Measurements from ENCODE around the gene KRTAP7-1.

DNA sequence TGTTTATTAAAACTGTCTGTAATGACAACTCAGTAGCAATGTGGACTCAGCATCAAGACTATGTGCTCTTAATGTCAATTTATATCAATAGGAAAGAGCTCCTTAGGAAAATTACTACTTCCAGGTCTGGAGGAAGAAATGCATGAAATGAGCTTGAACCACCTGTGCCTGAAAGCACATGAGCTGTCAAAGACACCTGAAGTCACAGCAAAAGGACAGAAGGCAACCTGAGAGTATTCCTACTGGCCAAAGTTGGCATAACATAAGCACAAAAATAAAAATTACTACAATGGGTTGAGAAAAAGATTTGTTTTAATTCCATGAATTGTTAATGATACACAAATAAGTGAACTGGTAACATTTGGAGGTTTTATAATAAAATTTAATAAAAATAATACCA, 13.4 kb upstream of the KRTAP7-1 start:
- TF ChIP-seq POLR2AphosphoS5 (IDR thresholded peaks at IDR 0.05) (no peak), POLR2A (IDR thresholded peaks at IDR 0.05; ENCODE audit: low read depth) (no peak)
- TF ChIP-seq, protein P1, sequence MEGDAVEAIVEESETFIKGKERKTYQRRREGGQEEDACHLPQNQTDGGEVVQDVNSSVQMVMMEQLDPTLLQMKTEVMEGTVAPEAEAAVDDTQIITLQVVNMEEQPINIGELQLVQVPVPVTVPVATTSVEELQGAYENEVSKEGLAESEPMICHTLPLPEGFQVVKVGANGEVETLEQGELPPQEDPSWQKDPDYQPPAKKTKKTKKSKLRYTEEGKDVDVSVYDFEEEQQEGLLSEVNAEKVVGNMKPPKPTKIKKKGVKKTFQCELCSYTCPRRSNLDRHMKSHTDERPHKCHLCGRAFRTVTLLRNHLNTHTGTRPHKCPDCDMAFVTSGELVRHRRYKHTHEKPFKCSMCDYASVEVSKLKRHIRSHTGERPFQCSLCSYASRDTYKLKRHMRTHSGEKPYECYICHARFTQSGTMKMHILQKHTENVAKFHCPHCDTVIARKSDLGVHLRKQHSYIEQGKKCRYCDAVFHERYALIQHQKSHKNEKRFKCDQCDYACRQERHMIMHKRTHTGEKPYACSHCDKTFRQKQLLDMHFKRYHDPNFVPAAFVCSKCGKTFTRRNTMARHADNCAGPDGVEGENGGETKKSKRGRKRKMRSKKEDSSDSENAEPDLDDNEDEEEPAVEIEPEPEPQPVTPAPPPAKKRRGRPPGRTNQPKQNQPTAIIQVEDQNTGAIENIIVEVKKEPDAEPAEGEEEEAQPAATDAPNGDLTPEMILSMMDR (IDR thresholded peaks at IDR 0.05), result no peak

Measured in esophagus muscularis mucosa (tissue), 3 donors.